ENCODE measurements around the gene TFPT. TPM values are rescaled to one million over a fixed set of nuclear protein-coding genes. Genes with fewer than 3 reads are reported as not detected.

TFPT gene
- total and polyA plus RNA-seq, 2 of the 4 experiments (the other 2 are of a cell fraction) = 7.9 to 17.1 TPM

- Histone ChIP-seq H4K5ac (ENCODE audit: low read depth, low read length) (no peak overlapping the region; the same call in 1 of the 2 replicates), H3K79me1 (ENCODE audit: low read depth in 1 of 2, low read length in 2 of 2) (no peaks in the 10 kb centered on the region), H4K8ac (ENCODE audit: low read depth in 2 of 2, low read length in 2 of 2) (peak overlapping the region; percentile 32 to 33; a peak in 1 of 4 replicates), H3K4ac (ENCODE audit: low read depth, low read length) (no peak overlapping the region; the same call in 1 of the 2 replicates), H3K9me1 (ENCODE audit: insufficient read depth, low read length) (no peaks in the 10 kb centered on the region), H3K9ac (ENCODE audit: low read depth, low read length) (peak overlapping the region; percentile 31; the same call in 1 of the 2 replicates), H3K4me3 (ENCODE audit: insufficient read depth, low read depth, low read length) (peak overlapping the region; percentile 39; the same call in 1 of the 2 replicates), H3K4me2 (ENCODE audit: low read depth, low read length) (peak overlapping the region; percentile 85), H3K14ac (replicated peaks; ENCODE audit: low read depth, low read length) (no peak overlapping the region), H2BK120ac (ENCODE audit: low read depth, low read length) (no peak overlapping the region), H4K91ac (ENCODE audit: insufficient read depth, low read depth, low read length) (no peak overlapping the region), H3K4me1 (ENCODE audit: control insufficient read depth, insufficient read depth, low read length) (peaks cover 6% of the 10 kb centered on the region), H2BK5ac (ENCODE audit: low read depth, low read length, poor library complexity, severe bottlenecking) (no peak overlapping the region), H3K9me3 (ENCODE audit: control insufficient read depth, insufficient read depth, low read length) (no peaks in the 10 kb centered on the region), H3K27me3 (ENCODE audit: control insufficient read depth, insufficient read depth, low read length) (peaks cover 3% of the 10 kb centered on the region; the same call in 1 of the 2 replicates), H3K27ac (ENCODE audit: insufficient read depth, low read length) (no peak overlapping the region), H2BK15ac (ENCODE audit: low read depth, low read length) (no peak overlapping the region), H3K18ac (ENCODE audit: low read depth, low read length) (no peak overlapping the region), H2AK5ac (ENCODE audit: low read depth, low read length) (no peak overlapping the region), H2BK20ac (ENCODE audit: low read depth, low read length) (no peak overlapping the region), H3K36me3 (ENCODE audit: control insufficient read depth, insufficient read depth, low read length) (no peaks in the 10 kb centered on the region), H3K56ac (ENCODE audit: extremely low read depth, insufficient read depth, low read length) (no peak overlapping the region), H2AFZ (replicated peaks; ENCODE audit: low read length, poor library complexity) (peak overlapping the region; percentile 95), H4K20me1 (ENCODE audit: insufficient read depth, low read length) (no peaks in the 10 kb centered on the region), H2AK9ac (replicated peaks; ENCODE audit: low read depth, low read length, poor library complexity) (peak overlapping the region; percentile 90), H3K23ac (ENCODE audit: low read depth, low read length) (no peak overlapping the region)
- BruUV-seq (replicated peaks) = no TSS peak
- ATAC-seq (ENCODE audit: low read depth) (no peak), DNase-seq (no peak)
- POLR2A ChIA-PET (ENCODE audit: unreplicated experiment) = no interaction called here
- dilution Hi-C loops (cut with HindIII; ENCODE audit: low sequenced_read_pairs, unreplicated experiment) = no loop called here
- no peak for TF ChIP-seq MXI1 (IDR thresholded peaks at IDR 0.05; ENCODE audit: borderline replicate concordance, low read depth, low read length)
- TF ChIP-seq NFE2L2 (IDR thresholded peaks at IDR 0.05; ENCODE audit: low read depth, low read length) = no peak
- TF ChIP-seq BHLHE40 (IDR thresholded peaks at IDR 0.05; ENCODE audit: low read depth, low read length) = no peak
- TF ChIP-seq MAZ (IDR thresholded peaks at IDR 0.05; ENCODE audit: borderline replicate concordance, low read depth, low read length) = no peak
- TF ChIP-seq POLR2A (IDR thresholded peaks at IDR 0.05; ENCODE audit: low read depth, low read length) = no peak
- TF ChIP-seq CEBPB (IDR thresholded peaks at IDR 0.05; ENCODE audit: low read depth, low read length) = no peak
- no peak for TF ChIP-seq MAFK (IDR thresholded peaks at IDR 0.05; ENCODE audit: low read depth, low read length)
- no peak for TF ChIP-seq ELK1 (IDR thresholded peaks at IDR 0.05; ENCODE audit: borderline replicate concordance, low read depth, low read length)
- in situ Hi-C loops (cut with MboI; ENCODE audit: low sequenced_read_pairs) = no loop called here
- intact Hi-C loops (cut with micrococcal nuclease) = loop anchor here (5.0 to 10.0 kb wide), 2 partner anchors 288 to 760 kb away; partner anchors contain the start of gene ZNF845
- 64% methylated on average over 16 of the region's 22 CpGs; no CpG with 5 or more reads in 1 of the 2 experiments for WGBS, 2 experiments (ENCODE audit: extremely low coverage in 2 of 2, insufficient read length in 1 of 2)
- CTCF ChIA-PET = interaction anchor here (0.5 kb wide), 1 partner anchor 307 kb away, joined by 3 read pairs; no protein-coding TSS in a partner anchor
Observed at GRCh38 chr19:54095136-54095858, 20.2 kb downstream of the TFPT start.

Data from IMR-90 (cell line).